Glutamatergic neuron (in vitro differentiated cells): ENCODE data around the gene FPGS. TPM values are rescaled to one million over a fixed set of nuclear protein-coding genes. Genes with fewer than 3 reads are reported as not detected.

ENCODE experiments used
- DNase-seq: peaks from one replicate; pipeline ENCODE4 v3.0.0; 2022
- H3K27ac Mint-ChIP-seq: one replicate; pipeline ENCODE4 v1.8.0; 2020; ENCODE audit warnings: mild to moderate bottlenecking, mixed read lengths, inconsistent platforms; ENCODE audit not compliant: unreplicated experiment
- H3K27me3 Mint-ChIP-seq: one replicate; pipeline ENCODE4 v1.8.0; 2020; ENCODE audit warnings: mild to moderate bottlenecking, moderate library complexity, mixed read lengths, inconsistent platforms; ENCODE audit not compliant: unreplicated experiment
- H3K36me3 Mint-ChIP-seq: one replicate; pipeline ENCODE4 v1.8.0; 2020; ENCODE audit warnings: mild to moderate bottlenecking, mixed read lengths, inconsistent platforms; ENCODE audit not compliant: unreplicated experiment
- H3K4me1 Mint-ChIP-seq: one replicate; pipeline ENCODE4 v1.8.0; 2020; ENCODE audit warnings: mild to moderate bottlenecking, low read depth, mixed read lengths, inconsistent platforms; ENCODE audit not compliant: unreplicated experiment
- H3K4me3 Mint-ChIP-seq: one replicate; pipeline ENCODE4 v1.8.0; 2020; ENCODE audit warnings: mild to moderate bottlenecking, mixed read lengths, inconsistent platforms; ENCODE audit not compliant: unreplicated experiment
- H3K9me3 Mint-ChIP-seq: one replicate; pipeline ENCODE4 v1.8.0; 2020; ENCODE audit warnings: mild to moderate bottlenecking, moderate library complexity, mixed read lengths, inconsistent platforms; ENCODE audit not compliant: unreplicated experiment
- CTCF ChIP-seq: fragments of 200-600 bp; sonication (generic); IDR thresholded peaks from one replicate; pipeline ENCODE4 v1.5.0; 2021; ENCODE audit not compliant: partially characterized antibody, unreplicated experiment
- long read RNA-seq: library from polyadenylated mRNA; unstranded; transcript quantifications from one replicate; pipeline ENCODE4 v2.0.0, GENCODE V29; 2020; ENCODE audit not compliant: unreplicated experiment
- total RNA-seq: library from RNA; stranded (reverse); fragmentation: NEBNext Ultra II Directional; extraction: Animal tissue kit (Norgen Biotek cat#: 25700); gene quantifications from one replicate; pipeline ENCODE4 v1.2.1, GENCODE V29; 2021; ENCODE audit not compliant: unreplicated experiment

Gene FPGS
- 44.2 TPM for total RNA-seq
- long read RNA-seq, transcript FPGS-203 (15 exons, 2,279 nt), result major isoform, 7 of 20 reads
- long read RNA-seq, transcript FPGS-201 (15 exons, 2,278 nt), result minor isoform, 5 of 20 reads
- long read RNA-seq, partial matches to known transcripts, result 1 of 20 reads
- long read RNA-seq, other reads (novel, unspliced or antisense), result 6 of 20 reads

- TF ChIP-seq CTCF, result no peak
- peak; percentile 83 for DNase-seq
- peaks cover 2% of the 10 kb centered on the region for H3K27me3 Mint-ChIP-seq
- peaks cover 7% of the 10 kb centered on the region for H3K4me1 Mint-ChIP-seq
- H3K27ac Mint-ChIP-seq, result peak within 1 kb of the TSS; percentile 84
- peak within 1 kb of the TSS; percentile 96 for H3K4me3 Mint-ChIP-seq
- H3K9me3 Mint-ChIP-seq, result peaks cover 8% of the 10 kb centered on the region
- no peaks in the 10 kb centered on the region for H3K36me3 Mint-ChIP-seq
These were observed at the start of gene FPGS for GRCh38 chr9:127802576-127803443. TSS of gene FPGS (plus strand) at chr9:127802882. CDS start at chr9:127802925, 43 bp downstream.

GRCh38 chr9:127753148-127753547, 49.5 kb upstream of the FPGS start:
- Mint-ChIP-seq H3K36me3 (peaks cover 5% of the 10 kb centered on the region), H3K27ac (no peak overlapping the region), H3K9me3 (peaks cover 4% of the 10 kb centered on the region), H3K27me3 (peaks cover 11% of the 10 kb centered on the region), H3K4me3 (peak overlapping the region; percentile 88), H3K4me1 (peaks cover 5% of the 10 kb centered on the region)
- TF ChIP-seq CTCF, result no peak
- DNase-seq, result no peak

DNA sequence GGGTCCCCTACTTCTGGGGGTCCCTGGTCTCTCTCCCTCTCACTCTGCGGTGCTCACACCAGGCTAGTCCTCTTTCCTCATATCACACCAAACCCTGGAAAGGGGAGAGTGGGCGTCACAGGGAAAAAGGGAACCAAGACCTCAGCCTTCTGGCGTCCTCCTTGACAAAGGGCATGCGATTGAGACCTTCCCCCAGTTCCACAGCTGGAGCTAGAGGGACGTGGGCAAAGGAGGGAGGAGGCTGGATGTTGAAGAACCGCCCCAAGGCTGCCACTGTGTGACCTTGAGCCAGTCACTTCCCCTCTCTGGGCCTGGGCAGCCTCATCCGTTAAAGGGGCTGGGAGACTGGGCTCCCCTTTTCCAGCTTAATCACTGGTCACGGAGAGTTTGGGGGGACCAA, 49.1 kb upstream of the FPGS start:
- no peak for TF ChIP-seq CTCF
- Mint-ChIP-seq H3K27ac (peak overlapping the region; percentile 86), H3K4me1 (peaks cover 5% of the 10 kb centered on the region), H3K36me3 (peaks cover 5% of the 10 kb centered on the region), H3K9me3 (peaks cover 4% of the 10 kb centered on the region), H3K27me3 (peaks cover 11% of the 10 kb centered on the region), H3K4me3 (peak overlapping the region; percentile 88)
- no peak for DNase-seq

- peak overlapping the region; percentile 88 for H3K4me3 Mint-ChIP-seq
- H3K36me3 Mint-ChIP-seq, result peaks cover 5% of the 10 kb centered on the region
- no peak for TF ChIP-seq CTCF
- DNase-seq, result peak; percentile 89
- peaks cover 5% of the 10 kb centered on the region for H3K4me1 Mint-ChIP-seq
- peaks cover 11% of the 10 kb centered on the region for H3K27me3 Mint-ChIP-seq
- peaks cover 4% of the 10 kb centered on the region for H3K9me3 Mint-ChIP-seq
- H3K27ac Mint-ChIP-seq, result peak overlapping the region; percentile 86
These were observed 48.3 kb upstream of the FPGS start for GRCh38 chr9:127754099-127755060.
